ENCODE measurements around the gene SPO11.

Gene SPO11

DNA sequence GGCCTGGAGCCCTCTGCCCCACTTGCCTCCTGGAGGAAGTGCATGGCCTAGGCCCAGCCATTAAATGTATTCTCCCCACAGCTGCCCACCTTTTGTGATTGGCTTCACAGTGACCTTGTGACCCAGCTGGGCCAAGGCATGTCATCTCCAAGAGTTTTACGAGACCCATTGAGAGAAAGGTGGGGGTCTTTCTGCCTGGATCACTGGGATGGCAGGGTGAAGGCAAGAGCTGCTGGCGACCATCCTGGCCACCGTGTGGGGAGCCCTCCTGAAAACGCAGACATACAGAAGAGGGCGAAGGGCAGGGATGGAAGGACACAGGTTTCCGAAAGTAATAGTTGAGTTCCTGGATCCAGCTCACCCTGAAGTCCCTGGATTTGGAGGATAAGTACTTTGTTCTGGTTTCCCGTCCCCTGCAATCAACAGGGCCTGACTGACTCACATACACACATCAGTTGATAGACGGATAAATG is 12.3 kb upstream of the SPO11 start:
- H3K9me3 ChIP-seq (ENCODE audit: insufficient read depth, low read depth, low read length): no peaks in the 10 kb centered on the region
- no peaks in the 10 kb centered on the region for H3K9me2 ChIP-seq (replicated peaks; ENCODE audit: low read depth, low read length)
- no peaks in the 10 kb centered on the region for H3F3A ChIP-seq (ENCODE audit: low read depth)
- H2AFZ ChIP-seq (ENCODE audit: low read length): no peak overlapping the region
- no peaks in the 10 kb centered on the region for H3K36me3 ChIP-seq (ENCODE audit: insufficient read depth, low read length)
- H3K4me1 ChIP-seq (ENCODE audit: insufficient read depth, low read length, poor library complexity, severe bottlenecking): no peaks in the 10 kb centered on the region
- H3K4me2 ChIP-seq (ENCODE audit: low read depth, low read length, poor library complexity, severe bottlenecking): no peak overlapping the region
- H4K20me1 ChIP-seq (ENCODE audit: insufficient read depth, low read length, poor library complexity, severe bottlenecking): no peaks in the 10 kb centered on the region
- no peak for TF ChIP-seq EZH2phosphoT487 (IDR thresholded peaks at IDR 0.05; ENCODE audit: borderline replicate concordance)
- TF ChIP-seq, protein P1, sequence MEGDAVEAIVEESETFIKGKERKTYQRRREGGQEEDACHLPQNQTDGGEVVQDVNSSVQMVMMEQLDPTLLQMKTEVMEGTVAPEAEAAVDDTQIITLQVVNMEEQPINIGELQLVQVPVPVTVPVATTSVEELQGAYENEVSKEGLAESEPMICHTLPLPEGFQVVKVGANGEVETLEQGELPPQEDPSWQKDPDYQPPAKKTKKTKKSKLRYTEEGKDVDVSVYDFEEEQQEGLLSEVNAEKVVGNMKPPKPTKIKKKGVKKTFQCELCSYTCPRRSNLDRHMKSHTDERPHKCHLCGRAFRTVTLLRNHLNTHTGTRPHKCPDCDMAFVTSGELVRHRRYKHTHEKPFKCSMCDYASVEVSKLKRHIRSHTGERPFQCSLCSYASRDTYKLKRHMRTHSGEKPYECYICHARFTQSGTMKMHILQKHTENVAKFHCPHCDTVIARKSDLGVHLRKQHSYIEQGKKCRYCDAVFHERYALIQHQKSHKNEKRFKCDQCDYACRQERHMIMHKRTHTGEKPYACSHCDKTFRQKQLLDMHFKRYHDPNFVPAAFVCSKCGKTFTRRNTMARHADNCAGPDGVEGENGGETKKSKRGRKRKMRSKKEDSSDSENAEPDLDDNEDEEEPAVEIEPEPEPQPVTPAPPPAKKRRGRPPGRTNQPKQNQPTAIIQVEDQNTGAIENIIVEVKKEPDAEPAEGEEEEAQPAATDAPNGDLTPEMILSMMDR (conservative IDR thresholded peaks at IDR 0.05; ENCODE audit: low read length): no peak
- H3K27me3 ChIP-seq (ENCODE audit: insufficient read depth, low read length, poor library complexity, severe bottlenecking): no peaks in the 10 kb centered on the region
- H3K79me2 ChIP-seq (ENCODE audit: insufficient read depth, low read length): no peaks in the 10 kb centered on the region
- H3K9ac ChIP-seq (ENCODE audit: low read depth, low read length, poor library complexity, severe bottlenecking): no peak overlapping the region
- no peak overlapping the region for H3K4me3 ChIP-seq (ENCODE audit: low read length, poor library complexity, severe bottlenecking)

DNA sequence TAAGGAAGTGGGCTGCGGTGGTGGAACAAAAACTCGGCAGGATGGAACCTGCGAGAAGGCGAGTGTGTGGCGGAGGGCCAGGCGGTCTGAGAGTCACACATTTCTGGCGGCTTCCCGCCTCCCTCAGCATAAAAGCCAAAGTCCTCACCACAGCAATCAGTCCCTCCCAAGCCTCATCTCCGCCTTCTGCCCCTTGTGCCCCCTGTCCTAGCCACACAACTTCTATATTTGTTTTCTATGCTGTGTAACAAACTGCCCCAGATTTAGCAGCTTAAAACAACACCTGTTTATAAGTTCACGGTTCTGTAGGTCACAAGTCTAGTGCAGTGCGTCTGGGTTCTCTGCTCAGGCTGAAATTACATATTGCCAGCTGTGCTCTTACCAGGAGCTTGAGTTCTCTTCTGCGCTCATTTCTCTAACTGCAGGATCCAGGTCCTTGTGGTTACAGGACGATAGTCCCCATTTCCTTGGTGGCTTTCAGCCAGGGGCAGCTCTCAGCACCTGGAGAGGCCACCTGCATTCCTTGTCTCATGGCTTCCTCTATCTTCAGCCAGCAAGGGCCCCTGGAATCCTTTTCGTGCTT is 11.7 kb upstream of the SPO11 start:
- Histone ChIP-seq H3K9me2 (replicated peaks; ENCODE audit: low read depth, low read length) (no peaks in the 10 kb centered on the region), H3K9me3 (ENCODE audit: insufficient read depth, low read depth, low read length) (no peaks in the 10 kb centered on the region), H3K9ac (ENCODE audit: low read depth, low read length, poor library complexity, severe bottlenecking) (no peak overlapping the region), H2AFZ (ENCODE audit: low read length) (no peak overlapping the region), H4K20me1 (ENCODE audit: insufficient read depth, low read length, poor library complexity, severe bottlenecking) (no peaks in the 10 kb centered on the region), H3K27me3 (ENCODE audit: insufficient read depth, low read length, poor library complexity, severe bottlenecking) (no peaks in the 10 kb centered on the region), H3K79me2 (ENCODE audit: insufficient read depth, low read length) (no peaks in the 10 kb centered on the region), H3K4me3 (ENCODE audit: low read length, poor library complexity, severe bottlenecking) (no peak overlapping the region), H3K4me2 (ENCODE audit: low read depth, low read length, poor library complexity, severe bottlenecking) (no peak overlapping the region), H3K4me1 (ENCODE audit: insufficient read depth, low read length, poor library complexity, severe bottlenecking) (no peaks in the 10 kb centered on the region), H3F3A (ENCODE audit: low read depth) (no peaks in the 10 kb centered on the region), H3K36me3 (ENCODE audit: insufficient read depth, low read length) (no peaks in the 10 kb centered on the region)
- TF ChIP-seq, protein P1 (conservative IDR thresholded peaks at IDR 0.05; ENCODE audit: low read length): no peak
- TF ChIP-seq EZH2phosphoT487 (IDR thresholded peaks at IDR 0.05; ENCODE audit: borderline replicate concordance): no peak

DNA sequence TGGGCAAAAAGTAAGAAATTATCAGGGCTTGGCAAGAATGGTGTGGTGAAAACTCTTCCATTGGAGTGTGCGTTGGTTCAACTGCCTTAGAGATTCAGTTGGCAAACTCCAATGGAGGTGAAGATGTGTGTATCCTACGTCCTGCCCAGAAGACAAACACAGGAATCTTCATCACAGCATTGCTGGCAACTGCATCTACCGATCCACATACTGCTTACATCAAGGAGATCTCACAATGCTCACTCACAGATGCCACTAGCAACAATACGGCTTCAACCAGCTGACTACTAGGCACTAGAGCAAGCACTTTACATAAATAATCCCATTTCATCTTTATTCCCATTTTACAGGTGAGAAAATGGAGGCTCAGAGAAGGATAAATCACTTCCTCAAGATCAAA is 10.0 kb upstream of the SPO11 start:
- no peaks in the 10 kb centered on the region for H4K20me1 ChIP-seq (ENCODE audit: insufficient read depth, low read length, poor library complexity, severe bottlenecking)
- no peaks in the 10 kb centered on the region for H3K9me3 ChIP-seq (ENCODE audit: insufficient read depth, low read depth, low read length)
- no peaks in the 10 kb centered on the region for H3K9me2 ChIP-seq (replicated peaks; ENCODE audit: low read depth, low read length)
- H3K36me3 ChIP-seq (ENCODE audit: insufficient read depth, low read length): no peaks in the 10 kb centered on the region
- no peak overlapping the region for H2AFZ ChIP-seq (ENCODE audit: low read length)
- H3K4me3 ChIP-seq (ENCODE audit: low read length, poor library complexity, severe bottlenecking): no peak overlapping the region
- H3K4me1 ChIP-seq (ENCODE audit: insufficient read depth, low read length, poor library complexity, severe bottlenecking): no peaks in the 10 kb centered on the region
- no peaks in the 10 kb centered on the region for H3K27me3 ChIP-seq (ENCODE audit: insufficient read depth, low read length, poor library complexity, severe bottlenecking)
- no peaks in the 10 kb centered on the region for H3K79me2 ChIP-seq (ENCODE audit: insufficient read depth, low read length)
- H3K9ac ChIP-seq (ENCODE audit: low read depth, low read length, poor library complexity, severe bottlenecking): no peak overlapping the region
- TF ChIP-seq, protein P1 (conservative IDR thresholded peaks at IDR 0.05; ENCODE audit: low read length): no peak
- no peak for TF ChIP-seq EZH2phosphoT487 (IDR thresholded peaks at IDR 0.05; ENCODE audit: borderline replicate concordance)
- no peaks in the 10 kb centered on the region for H3F3A ChIP-seq (ENCODE audit: low read depth)
- H3K4me2 ChIP-seq (ENCODE audit: low read depth, low read length, poor library complexity, severe bottlenecking): no peak overlapping the region

Data from Loucy (cell line).